ENCODE results near the gene ABCD1. TPM values are rescaled to one million over a fixed set of nuclear protein-coding genes. Genes with fewer than 3 reads are reported as not detected.

ABCD1 gene
- total RNA-seq, 1 donor from 2014 or later: 32.3 TPM

GRCh38 chrX:153784325-153784967 lies 59.8 kb downstream of the ABCD1 start:
- no peak for DNase-seq (ENCODE audit: low spot score)

GRCh38 chrX:153786669-153787068 lies 62.0 kb downstream of the ABCD1 start:
- no peak for DNase-seq (ENCODE audit: low spot score)

GRCh38 chrX:153789654-153790053 lies 65.0 kb downstream of the ABCD1 start:
- no peak for DNase-seq (ENCODE audit: low spot score)

GRCh38 chrX:153791104-153791852 lies 66.6 kb downstream of the ABCD1 start:
- no peak for DNase-seq (ENCODE audit: low spot score)

- DNase-seq (ENCODE audit: low spot score): no peak
These were observed 67.7 kb downstream of the ABCD1 start for GRCh38 chrX:153792368-153792767.

- no peak for DNase-seq (ENCODE audit: low spot score)
These were observed 68.6 kb downstream of the ABCD1 start for GRCh38 chrX:153793291-153793690.

Other genes starting within 250 kb of the ABCD1 start
- gene BGN, start 229.9 kb upstream of the ABCD1 start, total RNA-seq: 72.1 TPM
- not detected for gene ATP2B3, start 207.2 kb upstream of the ABCD1 start, total RNA-seq
- 16.3 TPM for gene CCNQ, start 125.7 kb upstream of the ABCD1 start, total RNA-seq
- 0.39 TPM for gene DUSP9, start 77.7 kb upstream of the ABCD1 start, total RNA-seq
- gene PNCK, start 51.0 kb upstream of the ABCD1 start, total RNA-seq: 1.4 TPM
- gene SLC6A8, start 36.9 kb upstream of the ABCD1 start, total RNA-seq: 45.9 TPM
- 513 TPM for gene BCAP31, start 469 bp upstream of the ABCD1 start, total RNA-seq
- 10.2 TPM for gene PLXNB3, start 39.4 kb downstream of the ABCD1 start, total RNA-seq
- gene SRPK3, start 56.2 kb downstream of the ABCD1 start, total RNA-seq: 0.74 TPM
- 57.4 TPM for gene IDH3G, start 69.5 kb downstream of the ABCD1 start, total RNA-seq
- 191 TPM for gene SSR4, start 69.8 kb downstream of the ABCD1 start, total RNA-seq
- gene PDZD4, start 105.7 kb downstream of the ABCD1 start, total RNA-seq: 2.5 TPM
- 2.4 TPM for gene L1CAM, start 161.3 kb downstream of the ABCD1 start, total RNA-seq
- 7.2 TPM for gene AVPR2, start 179.8 kb downstream of the ABCD1 start, total RNA-seq
- gene ARHGAP4, start 201.4 kb downstream of the ABCD1 start, total RNA-seq: 43.0 TPM
- 118 TPM for gene NAA10, start 210.2 kb downstream of the ABCD1 start, total RNA-seq
- gene RENBP, start 219.8 kb downstream of the ABCD1 start, total RNA-seq: 34.5 TPM
- gene HCFC1, start 247.0 kb downstream of the ABCD1 start, total RNA-seq: 45.3 TPM
- gene TMEM187, start 247.9 kb downstream of the ABCD1 start, total RNA-seq: 8.7 TPM